Common myeloid progenitor, CD34-positive (primary cell): ENCODE measurements around the gene SPINT3.

Experiments
- CTCF ChIA-PET: fragments of 350-600 bp; sonication (Branson Sonifier 250); formaldehyde crosslinking; loops from one replicate; lab custom pipeline; 2021; ENCODE audit warnings: antibody characterized with exemption; lab: Charles Lee
- POLR2A ChIA-PET: fragments of 350-600 bp; sonication (Branson Sonifier 250); formaldehyde crosslinking; loops from one replicate; lab custom pipeline; 2021; ENCODE audit warnings: antibody characterized with exemption; lab: Charles Lee
- DNase-seq, 3 donors: peaks; one replicate each; pipeline versions ENCODE4 v3.0.0 to v3.0.0-alpha.2; 2013
- H3K27ac ChIP-seq, 2 experiments: 1 replicate in 1 of 2; 2 replicates in 1 of 2; pipeline ENCODE4 v1.7.0; 2013; ENCODE audit warnings: inconsistent platforms in 2 of 2, low read length in 2 of 2, mild to moderate bottlenecking in 2 of 2, low read depth in 1 of 2, moderate library complexity in 1 of 2; ENCODE audit not compliant: severe bottlenecking in 2 of 2, insufficient read depth in 1 of 2, poor library complexity in 1 of 2
- H3K27me3 ChIP-seq, 5 experiments: replicated peaks in 2 of 5; 1 replicate in 3 of 5; 2 replicates in 2 of 5; pipeline versions ENCODE4 v1.6.1 to v1.7.0; 2013; ENCODE audit warnings: low read length in 4 of 5, mild to moderate bottlenecking in 2 of 5, moderate library complexity in 2 of 5, inconsistent platforms in 1 of 5; ENCODE audit not compliant: insufficient read depth in 5 of 5, control insufficient read depth in 4 of 5
- H3K36me3 ChIP-seq, 4 experiments: 1 replicate in 2 of 4; 2 replicates in 2 of 4; pipeline versions ENCODE4 v1.6.1 to v1.7.0; 2013; ENCODE audit warnings: low read length in 3 of 4, control low read depth in 1 of 4, mild to moderate bottlenecking in 1 of 4; ENCODE audit not compliant: control insufficient read depth in 4 of 4, insufficient read depth in 4 of 4
- H3K4me1 ChIP-seq, 4 experiments: 1 replicate in 3 of 4; 2 replicates in 1 of 4; pipeline versions ENCODE4 v1.6.1 to v1.7.1; 2013; ENCODE audit warnings: low read length in 3 of 4, mild to moderate bottlenecking in 3 of 4, control low read depth in 1 of 4, inconsistent platforms in 1 of 4, moderate library complexity in 1 of 4; ENCODE audit not compliant: control insufficient read depth in 4 of 4, insufficient read depth in 4 of 4; ENCODE audit errors: control extremely low read depth in 1 of 4
- H3K4me3 ChIP-seq, 7 experiments: 1 replicate in 4 of 7; 2 replicates in 3 of 7; pipeline versions ENCODE4 v1.5.1 to v1.7.0; 2013; ENCODE audit warnings: mild to moderate bottlenecking in 7 of 7, low read length in 6 of 7, moderate library complexity in 6 of 7, inconsistent platforms in 2 of 7, low read depth in 2 of 7, control low read depth in 1 of 7; ENCODE audit not compliant: insufficient read depth in 4 of 7, control insufficient read depth in 1 of 7; ENCODE audit errors: extremely low read depth in 1 of 7
- H3K9me3 ChIP-seq, 5 experiments: 1 replicate in 4 of 5; 2 replicates in 1 of 5; pipeline versions ENCODE4 v1.6.1 to v1.7.1; 2013; ENCODE audit warnings: low read length in 4 of 5, mild to moderate bottlenecking in 2 of 5, inconsistent platforms in 1 of 5, low read depth in 1 of 5, moderate library complexity in 1 of 5; ENCODE audit not compliant: control insufficient read depth in 4 of 5, insufficient read depth in 2 of 5; ENCODE audit errors: control extremely low read depth in 1 of 5
- WGBS: methylation state at CpG from one replicate; pipeline ENCODE4 v1.1.5; 2013; ENCODE audit not compliant: insufficient coverage; 5-methylcytosine and 5-hydroxymethylcytosine counted together

The SPINT3 gene

GRCh38 chr20:45470262-45470931 lies 45.0 kb downstream of the SPINT3 start:
- Histone ChIP-seq H3K36me3 (no peaks in the 10 kb centered on the region), H3K27me3 (peaks cover 4 to 39% (median 28%) of the 10 kb centered on the region in 5 experiments), H3K9me3 (no peaks in the 10 kb centered on the region), H3K4me1 (peaks cover 0 to 28% (median 21%) of the 10 kb centered on the region in 4 experiments), H3K27ac (no peak overlapping the region), H3K4me3 (peak overlapping the region; percentile 11 to 80 (median 49))
- WGBS = 0% methylated on average over 40 of the region's 50 CpGs
- DNase-seq = peak in 2 of 3 donors; percentile 24 to 33
- POLR2A ChIA-PET = interaction anchor here (0.6 kb wide), 1 partner anchor 501 kb away, joined by 4 read pairs; no protein-coding TSS in a partner anchor
- CTCF ChIA-PET = interaction anchor here (0.6 to 10.9 kb wide), 9 partner anchors 15 to 301 kb away, joined by 3 to 120 read pairs (median 4); no protein-coding TSS in a partner anchor

- no peak within 1 kb of the TSS for H3K27ac ChIP-seq
- H3K27me3 ChIP-seq = peaks cover 5 to 39% (median 28%) of the 10 kb centered on the region in 5 experiments
- ChIA-PET POLR2A (interaction anchor here (0.6 kb wide), 1 partner anchor 501 kb away, joined by 4 read pairs; no protein-coding TSS in a partner anchor), CTCF (interaction anchor here (0.6 to 10.9 kb wide), 6 partner anchors 15 to 149 kb away, joined by 3 to 120 read pairs (median 4); no protein-coding TSS in a partner anchor)
- DNase-seq = no peak
- no peaks in the 10 kb centered on the region for H3K9me3 ChIP-seq
- H3K4me1 ChIP-seq = peaks cover 0 to 33% (median 23%) of the 10 kb centered on the region in 4 experiments
- H3K4me3 ChIP-seq = peak within 1 kb of the TSS; percentile 11 to 80 (median 49)
- H3K36me3 ChIP-seq = no peaks in the 10 kb centered on the region
- 17% methylated on average over 24 of the region's 54 CpGs for WGBS
Measured at GRCh38 chr20:45469336-45470261, 45.8 kb downstream of the SPINT3 start, which contains the start of gene WFDC2. WFDC2 (plus strand) TSS chr20:45469753; CDS start chr20:45469782, 29 bp downstream.

DNA sequence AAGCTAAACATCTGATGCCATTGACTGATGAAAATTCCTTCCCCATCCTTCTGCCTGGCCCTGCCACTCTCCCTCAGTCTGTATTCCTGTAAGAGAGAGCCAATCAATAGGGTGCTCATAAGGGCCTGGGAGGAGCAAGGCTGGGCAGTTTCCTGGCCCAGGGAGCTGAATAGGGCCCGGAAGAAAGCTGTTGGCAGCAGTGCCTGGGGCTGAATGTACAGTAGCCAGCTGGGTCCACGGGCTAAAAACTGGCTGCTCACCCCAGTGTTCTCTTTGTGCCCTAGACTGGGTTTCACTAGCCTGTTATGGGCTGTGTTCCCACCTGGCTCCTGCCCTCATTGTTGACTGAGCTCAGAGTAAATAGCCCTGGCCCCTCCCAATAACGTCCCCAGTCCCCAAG lies 47.6 kb downstream of the SPINT3 start:
- no peak overlapping the region for H3K27ac ChIP-seq
- H3K27me3 ChIP-seq = peaks cover 5 to 39% (median 28%) of the 10 kb centered on the region in 5 experiments
- 93% methylated on average over 2 of the region's 3 CpGs for WGBS
- no peaks in the 10 kb centered on the region for H3K36me3 ChIP-seq
- no peak overlapping the region for H3K4me3 ChIP-seq
- ChIA-PET CTCF (interaction anchor here (1.2 to 10.9 kb wide), 8 partner anchors 13 to 174 kb away, joined by 3 to 120 read pairs (median 4); no protein-coding TSS in a partner anchor), POLR2A (no interaction called here)
- no peaks in the 10 kb centered on the region for H3K9me3 ChIP-seq
- H3K4me1 ChIP-seq = peaks cover 0 to 33% (median 23%) of the 10 kb centered on the region in 4 experiments
- DNase-seq = no peak

- Histone ChIP-seq H3K27ac (no peak overlapping the region), H3K4me1 (peaks cover 0 to 33% (median 23%) of the 10 kb centered on the region in 4 experiments), H3K4me3 (no peak overlapping the region), H3K36me3 (no peaks in the 10 kb centered on the region), H3K9me3 (no peaks in the 10 kb centered on the region), H3K27me3 (peaks cover 3 to 39% (median 28%) of the 10 kb centered on the region in 5 experiments)
- ChIA-PET CTCF (interaction anchor here (1.2 to 10.9 kb wide), 6 partner anchors 12 to 173 kb away, joined by 3 to 120 read pairs (median 6); partner anchors contain the start of gene SYS1), POLR2A (no interaction called here)
- no peak for DNase-seq
- no CpG with 5 or more reads among the region's 6 CpGs for WGBS
Measured at GRCh38 chr20:45467172-45467571, 48.2 kb downstream of the SPINT3 start.

- Histone ChIP-seq H3K4me1 (peaks cover 0 to 27% (median 20%) of the 10 kb centered on the region in 4 experiments), H3K36me3 (no peaks in the 10 kb centered on the region), H3K27me3 (peaks cover 0 to 25% (median 17%) of the 10 kb centered on the region in 5 experiments), H3K4me3 (peak overlapping the region in 1 of 7 experiments; percentile 6), H3K27ac (no peak overlapping the region), H3K9me3 (no peaks in the 10 kb centered on the region)
- no CpG with 5 or more reads among the region's 1 CpG for WGBS
- POLR2A ChIA-PET = no interaction called here
- CTCF ChIA-PET = interaction anchor here (0.9 to 10.9 kb wide), 17 partner anchors 11 to 306 kb away, joined by 3 to 120 read pairs (median 4); partner anchors contain the start of gene SYS1
- DNase-seq = peak; percentile 23 to 80 (median 70)
Measured at GRCh38 chr20:45465491-45466266, 49.7 kb downstream of the SPINT3 start.

DNA sequence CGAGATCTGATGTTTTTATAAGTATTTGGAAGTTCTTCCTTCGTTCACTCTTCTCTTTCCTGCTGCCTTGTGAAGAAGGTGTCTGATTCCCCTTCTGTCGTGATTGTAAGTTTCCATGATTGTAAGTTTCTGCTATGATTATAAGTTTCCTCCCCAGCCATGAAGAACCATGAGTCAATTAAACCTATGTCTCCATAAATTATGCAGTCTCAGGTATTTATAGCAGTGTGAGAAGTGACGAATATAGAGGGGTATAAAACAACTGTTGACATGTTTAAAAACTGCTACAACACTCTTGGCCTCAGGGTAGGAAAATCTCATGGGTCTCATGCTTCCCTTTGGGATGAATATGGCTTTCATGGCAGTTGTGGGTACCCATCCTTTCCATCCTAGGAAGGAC lies 51.7 kb downstream of the SPINT3 start:
- WGBS = no CpG with 5 or more reads among the region's 4 CpGs

More for the DNA sequence above, 51.7 kb downstream of the SPINT3 start:
- no peak overlapping the region for H3K4me3 ChIP-seq
- CTCF ChIA-PET = interaction anchor here (0.9 to 10.9 kb wide), 5 partner anchors 9 to 307 kb away, joined by 3 to 120 read pairs (median 3); no protein-coding TSS in a partner anchor
- POLR2A ChIA-PET = no interaction called here
- no peaks in the 10 kb centered on the region for H3K9me3 ChIP-seq
- peaks cover 0 to 14% (median 9%) of the 10 kb centered on the region in 4 experiments for H3K4me1 ChIP-seq
- H3K36me3 ChIP-seq = no peaks in the 10 kb centered on the region
- peaks cover 0 to 12% (median 3%) of the 10 kb centered on the region in 5 experiments for H3K27me3 ChIP-seq
- no peak overlapping the region for H3K27ac ChIP-seq
- DNase-seq = no peak
